ENCODE results near the gene DUXA. TPM values are rescaled to one million over a fixed set of nuclear protein-coding genes. Genes with fewer than 3 reads are reported as not detected.
A peak's percentile ranks its signal among the peaks of the same experiment; 100 is the strongest.
"Not testable (repeated sequence)": the region's sequence is repeated elsewhere in the genome, so short reads cannot be mapped to it uniquely, and the experiment has no call there.

Gene DUXA
- not detected for polyA plus RNA-seq

DNA sequence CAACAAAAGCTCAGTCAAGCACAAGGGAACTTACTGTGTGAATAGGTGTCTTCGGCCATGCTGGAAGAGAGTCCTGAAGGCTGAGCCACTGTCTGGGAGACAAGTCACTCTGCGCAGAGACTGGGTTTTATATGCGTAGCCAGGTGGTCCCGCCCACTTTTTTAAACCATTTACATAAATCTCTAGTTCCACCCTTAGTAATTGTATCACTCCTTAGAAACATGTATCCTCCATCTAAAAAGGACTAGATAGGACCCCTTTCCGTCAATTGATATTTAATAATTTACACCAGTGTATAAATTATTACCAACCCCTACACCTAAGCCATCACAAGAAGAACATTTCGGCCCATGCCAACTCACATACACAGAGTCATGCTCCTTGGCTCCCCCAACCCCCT, at the start of gene DUXA:
TSS of gene DUXA (minus strand) at position 101 of the 400 bp plus-strand sequence. CDS start at position 59, 42 bp downstream.
- 80 to 89% (median 81%) methylated on average over 6 of the region's 6 CpGs for WGBS, 3 donors
- H3K27ac ChIP-seq (ENCODE audit: low read depth, low read length): no peak within 1 kb of the TSS

GRCh38 chr19:57212109-57212508, 44.8 kb upstream of the DUXA start:
- 94 to 95% (median 95%) methylated on average over 7 of the region's 7 CpGs for WGBS, 3 donors
- no peak overlapping the region for H3K27ac ChIP-seq (ENCODE audit: low read depth, low read length)

DNA sequence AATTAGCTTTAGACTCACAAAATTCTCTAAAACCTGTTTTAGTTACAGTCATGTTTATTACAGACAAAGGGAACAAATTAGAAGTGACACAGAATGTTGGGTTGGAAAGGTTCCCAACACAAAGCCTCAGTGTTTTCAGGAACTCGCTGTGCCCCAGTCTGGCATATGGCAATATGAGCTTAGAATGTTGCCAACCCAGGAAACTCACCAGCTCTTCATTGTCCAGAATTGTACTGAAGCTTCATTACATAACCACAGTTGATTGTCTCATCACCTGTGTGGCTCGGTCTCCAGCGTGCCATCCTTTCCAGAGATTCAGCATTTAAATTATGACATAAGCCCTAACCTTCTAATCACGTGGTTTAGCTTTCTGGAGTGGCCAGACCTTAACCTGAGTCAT, 43.1 kb upstream of the DUXA start:
- H3K27ac ChIP-seq (ENCODE audit: low read depth, low read length): no peak overlapping the region
- 81 to 94% (median 85%) methylated on average over 4 of the region's 4 CpGs for WGBS, 3 donors

DNA sequence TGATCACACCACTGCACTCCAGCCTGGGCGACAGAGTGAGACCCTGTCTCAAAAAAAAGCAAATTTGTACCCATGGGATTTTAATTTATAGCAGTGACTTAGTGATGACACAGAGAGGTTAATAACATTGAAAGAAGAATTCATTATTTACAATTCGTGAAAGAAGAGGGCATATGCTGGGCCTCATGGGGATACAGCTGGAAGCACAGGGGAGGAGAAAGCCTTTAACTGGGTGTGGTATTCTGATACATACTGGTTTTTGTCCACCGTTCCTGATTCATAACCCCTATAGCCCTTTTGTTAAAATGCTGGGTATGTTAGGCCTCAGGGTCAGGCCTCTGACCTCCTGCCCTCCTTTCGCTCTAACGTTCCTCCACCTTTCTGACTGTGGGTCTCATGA, 34.9 kb upstream of the DUXA start:
- WGBS, 3 donors: 77 to 95% (median 88%) methylated on average over 5 of the region's 5 CpGs
- no peak overlapping the region for H3K27ac ChIP-seq (ENCODE audit: low read depth, low read length)

GRCh38 chr19:57197874-57198273, 30.6 kb upstream of the DUXA start:
- 93 to 97% (median 95%) methylated on average over 6 of the region's 6 CpGs for WGBS, 3 donors
- H3K27ac ChIP-seq (ENCODE audit: low read depth, low read length): not testable (repeated sequence)

DNA sequence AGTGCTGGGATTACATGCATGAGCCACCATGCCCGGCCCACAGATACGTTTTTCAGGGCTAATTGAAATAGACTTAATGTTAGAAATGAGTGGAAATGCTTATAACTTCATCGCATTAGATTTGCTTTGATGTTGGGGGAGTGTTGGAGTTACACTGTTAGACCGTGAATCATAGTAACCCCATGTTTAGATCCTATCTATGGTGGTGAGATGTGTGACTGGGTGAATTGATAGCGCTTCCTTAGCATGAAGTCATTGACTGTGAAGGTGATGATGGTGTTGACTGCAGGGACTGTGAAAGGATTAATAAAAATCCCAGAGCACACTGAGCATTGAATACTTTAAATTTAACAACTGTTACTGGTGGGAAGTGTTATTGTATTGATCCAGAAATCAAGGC, 25.7 kb upstream of the DUXA start:
- no peak overlapping the region for H3K27ac ChIP-seq (ENCODE audit: low read depth, low read length)
- WGBS, 3 donors: 86 to 92% (median 91%) methylated on average over 5 of the region's 5 CpGs

GRCh38 chr19:57192077-57192420, 24.8 kb upstream of the DUXA start:
- 5 to 12% (median 7%) methylated on average over 9 of the region's 9 CpGs for WGBS, 3 donors

DNA sequence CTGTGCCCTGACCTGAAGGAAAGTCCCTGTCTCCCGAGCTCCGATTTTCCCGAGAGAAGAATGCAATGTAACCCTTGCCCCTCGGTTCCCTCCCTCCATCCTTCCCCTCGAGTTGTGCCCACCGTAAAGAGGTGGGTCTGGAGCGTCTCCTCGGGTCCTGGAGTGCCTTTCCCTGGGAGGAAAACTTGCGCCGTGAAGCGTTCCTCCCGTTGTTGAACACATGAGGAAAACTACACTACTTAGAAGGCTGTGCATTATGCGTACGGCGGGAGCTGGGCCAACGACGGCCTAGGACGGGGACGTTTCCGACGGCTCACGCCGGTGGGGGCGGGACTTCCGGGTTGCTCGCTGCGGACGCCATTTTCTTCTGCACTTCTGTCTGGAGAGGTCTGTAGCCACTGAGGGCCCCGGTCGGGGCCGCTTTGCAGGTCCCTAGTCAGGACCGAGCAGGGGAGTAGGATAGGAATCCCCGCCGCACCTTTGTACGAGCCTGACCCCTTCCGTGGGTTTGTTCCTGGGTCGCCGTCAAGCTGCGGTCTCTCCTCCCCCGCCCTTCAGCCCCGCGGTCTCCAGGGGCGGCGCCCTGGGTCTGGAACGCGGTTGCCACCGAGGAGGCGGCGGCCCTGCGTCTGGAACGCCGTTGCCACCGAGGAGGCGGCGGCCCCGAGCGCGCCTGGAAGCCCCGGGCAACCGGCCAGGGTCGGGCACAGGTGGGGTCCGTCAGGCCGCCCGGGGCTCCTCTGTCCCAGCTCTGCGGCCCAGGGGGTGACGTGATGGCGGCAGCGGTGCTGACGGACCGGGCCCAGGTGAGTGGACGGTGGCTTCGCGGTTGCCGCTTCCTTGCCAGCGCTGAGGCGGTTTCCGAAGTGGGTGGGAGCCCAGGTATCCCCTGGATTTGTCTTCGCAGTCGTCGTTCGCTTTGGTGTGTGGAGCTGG, 24.1 kb upstream of the DUXA start, which contains the start of gene ZNF264:
TSS of gene ZNF264 (plus strand) at position 360 of the 936 bp plus-strand sequence. CDS start at position 774, 414 bp downstream.
- peak within 1 kb of the TSS; percentile 55 for H3K27ac ChIP-seq (ENCODE audit: low read depth, low read length)
- 1 to 2% (median 1%) methylated on average over 75 to 81 of the region's 81 CpGs for WGBS, 3 donors

More at GRCh38 chr19:57192077-57192420, 24.8 kb upstream of the DUXA start:
- H3K27ac ChIP-seq (ENCODE audit: low read depth, low read length): no peak overlapping the region

GRCh38 chr19:57190301-57190700, 23.0 kb upstream of the DUXA start:
- H3K27ac ChIP-seq (ENCODE audit: low read depth, low read length): no peak overlapping the region
- WGBS, 3 donors: 77 to 89% (median 79%) methylated on average over 3 of the region's 3 CpGs

GRCh38 chr19:57171551-57172081, 4.3 kb upstream of the DUXA start:
- H3K27ac ChIP-seq (ENCODE audit: low read depth, low read length): no peak overlapping the region
- 2 to 7% (median 4%) methylated on average over 15 to 40 of the region's 42 CpGs for WGBS, 3 donors

DNA sequence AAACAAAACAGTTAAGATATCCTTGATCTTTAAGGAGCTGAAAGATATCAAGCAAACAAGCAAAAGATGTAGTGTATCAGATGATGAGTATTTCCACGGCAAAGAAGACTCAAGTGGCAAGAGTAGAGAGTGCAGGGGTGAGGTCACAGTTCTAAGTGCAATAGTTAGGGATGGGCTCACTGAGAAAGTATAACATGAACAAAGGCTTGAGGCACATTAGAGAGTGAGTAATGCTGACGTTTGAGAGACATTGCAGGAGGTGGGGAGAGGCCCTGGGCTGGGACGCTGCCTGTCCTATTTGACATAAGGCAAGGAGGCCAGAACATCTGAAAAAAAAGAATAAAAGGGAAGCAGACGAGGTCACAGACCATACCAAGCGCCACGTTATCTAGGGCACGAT, 1.4 kb downstream of the DUXA start:
- H3K27ac ChIP-seq (ENCODE audit: low read depth, low read length): no peak overlapping the region
- WGBS, 3 donors: 64 to 72% (median 70%) methylated on average over 7 of the region's 7 CpGs

- 62 to 64% (median 64%) methylated on average over 5 of the region's 5 CpGs for WGBS, 3 donors
- no peak overlapping the region for H3K27ac ChIP-seq (ENCODE audit: low read depth, low read length)
These were observed 5.2 kb downstream of the DUXA start for GRCh38 chr19:57161985-57162539.

- 72 to 83% (median 75%) methylated on average over 5 of the region's 5 CpGs for WGBS, 3 donors
- no peak overlapping the region for H3K27ac ChIP-seq (ENCODE audit: low read depth, low read length)
These were observed 14.4 kb downstream of the DUXA start for GRCh38 chr19:57152921-57153320.

DNA sequence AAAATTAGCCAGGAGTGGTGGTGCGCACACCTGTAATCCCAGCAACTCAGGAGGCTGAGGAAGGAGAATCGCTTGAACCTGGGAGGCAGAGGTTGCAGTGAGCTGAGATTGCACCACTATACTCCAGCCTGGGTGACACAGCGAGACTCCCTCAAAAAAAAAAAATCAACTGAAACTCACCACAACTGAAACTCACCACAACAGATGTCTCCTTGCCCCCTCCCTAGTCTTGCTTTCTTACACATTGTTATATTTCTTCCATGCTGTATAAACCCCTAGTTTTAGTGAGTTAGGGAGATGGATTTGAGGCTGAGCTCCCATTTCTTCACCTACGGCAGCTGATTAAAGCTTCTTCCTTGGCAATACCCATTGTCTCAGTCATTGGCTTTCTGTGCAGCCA, 25.6 kb downstream of the DUXA start:
- whole genome bisulfite sequencing, 3 donors: 84 to 96% (median 91%) methylated on average over 4 of the region's 4 CpGs

GRCh38 chr19:57135797-57136196, 31.5 kb downstream of the DUXA start:
- H3K27ac ChIP-seq (ENCODE audit: low read depth, low read length): no peak overlapping the region
- WGBS, 3 donors: 68 to 81% (median 77%) methylated on average over 6 of the region's 6 CpGs

More for the DNA sequence above, 25.6 kb downstream of the DUXA start:
- H3K27ac ChIP-seq (ENCODE audit: low read depth, low read length): no peak overlapping the region

DNA sequence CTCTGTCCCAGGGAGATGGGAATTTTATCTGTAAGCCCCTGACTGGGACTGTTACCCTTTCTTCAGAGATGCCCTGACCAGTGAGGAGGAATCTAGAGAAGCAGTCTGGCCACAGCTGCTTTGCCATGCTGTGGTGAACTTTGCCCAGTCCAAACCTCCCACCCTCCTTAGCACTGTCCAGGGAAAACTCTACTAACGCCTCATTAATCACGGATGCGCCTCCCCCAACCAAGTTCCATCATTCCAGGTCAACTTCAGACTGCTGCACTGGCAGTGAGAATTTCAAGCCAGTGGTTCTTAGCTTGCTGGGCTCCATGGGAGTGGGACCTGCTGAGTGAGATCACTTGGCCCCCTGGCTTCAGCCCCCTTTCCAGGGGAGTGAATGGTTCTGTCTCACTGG, 39.9 kb downstream of the DUXA start:
- H3K27ac ChIP-seq (ENCODE audit: low read depth, low read length): not testable (repeated sequence)
- 59 to 77% (median 76%) methylated on average over 3 of the region's 3 CpGs for WGBS, 3 donors

GRCh38 chr19:57123882-57124281, 43.4 kb downstream of the DUXA start:
- H3K27ac ChIP-seq (ENCODE audit: low read depth, low read length): no peak overlapping the region
- WGBS, 3 donors: 18 to 38% (median 35%) methylated on average over 4 of the region's 4 CpGs

GRCh38 chr19:57118848-57119247, 48.4 kb downstream of the DUXA start:
- 59 to 65% (median 60%) methylated on average over 32 of the region's 32 CpGs for WGBS, 3 donors
- H3K27ac ChIP-seq (ENCODE audit: low read depth, low read length): no peak overlapping the region

DNA sequence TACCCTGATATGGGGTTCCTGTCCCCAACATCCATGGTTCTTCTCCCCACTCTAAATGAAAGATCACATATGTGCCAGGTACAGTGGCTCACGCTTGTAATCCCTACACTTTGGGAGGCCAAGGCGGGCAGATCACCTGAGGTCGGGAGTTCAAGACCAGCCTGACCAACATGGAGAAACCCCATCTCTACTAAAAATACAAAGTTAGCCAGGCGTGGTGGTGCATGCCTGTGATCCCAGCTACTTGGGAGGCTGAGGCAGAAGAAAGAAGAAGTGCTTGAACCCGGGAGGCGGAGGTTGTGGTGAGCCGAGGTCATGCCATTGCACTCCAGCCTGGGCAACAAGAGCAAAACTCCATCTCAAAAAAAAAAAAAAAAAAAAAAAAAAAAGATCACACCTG, 53.8 kb downstream of the DUXA start:
- 75 to 86% (median 81%) methylated on average over 7 of the region's 7 CpGs for WGBS, 3 donors
- H3K27ac ChIP-seq (ENCODE audit: low read depth, low read length): not testable (repeated sequence)

DNA sequence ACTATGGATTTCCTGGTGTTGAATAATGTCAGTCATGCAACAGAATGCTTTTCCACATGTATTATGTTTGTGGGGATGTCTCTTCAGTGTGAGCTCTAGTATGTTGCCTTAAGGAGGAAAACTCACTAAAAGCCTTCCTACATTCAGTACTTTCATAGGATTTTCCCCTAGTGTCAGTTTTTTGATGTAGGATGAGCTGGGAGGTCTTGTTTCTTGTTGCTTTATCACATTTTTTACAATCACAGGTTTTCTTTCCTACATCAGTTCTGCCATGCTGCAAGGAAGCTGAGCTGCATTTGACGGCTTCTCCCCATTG, 56.0 kb downstream of the DUXA start:
- WGBS, 3 donors: 94 to 100% (median 96%) methylated on average over 1 of the region's 1 CpG
- H3K27ac ChIP-seq (ENCODE audit: low read depth, low read length): no peak overlapping the region

Data from adipose tissue (tissue), 3 donors.